ENCODE results near the gene CCNK.

CCNK gene

DNA sequence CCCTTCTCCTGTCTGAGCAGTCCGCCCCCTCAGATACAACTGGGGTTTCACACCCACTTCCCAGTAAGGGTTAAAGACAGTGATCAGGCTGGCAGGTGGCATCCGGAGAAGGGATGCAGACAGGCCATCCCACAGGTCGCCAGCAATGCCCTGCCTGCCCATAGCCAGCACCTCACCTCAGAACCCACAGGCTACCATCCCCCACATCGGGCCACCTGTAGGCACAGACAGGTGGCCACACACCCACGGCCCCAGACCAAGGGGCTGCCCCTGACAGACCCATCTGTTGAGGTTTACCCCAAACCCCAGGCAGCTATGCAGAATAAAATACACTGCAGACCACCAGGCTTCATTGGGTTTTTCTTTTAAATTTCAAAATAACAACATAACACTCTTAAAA lies 57.5 kb downstream of the CCNK start:
- DNase-seq: no peak

DNA sequence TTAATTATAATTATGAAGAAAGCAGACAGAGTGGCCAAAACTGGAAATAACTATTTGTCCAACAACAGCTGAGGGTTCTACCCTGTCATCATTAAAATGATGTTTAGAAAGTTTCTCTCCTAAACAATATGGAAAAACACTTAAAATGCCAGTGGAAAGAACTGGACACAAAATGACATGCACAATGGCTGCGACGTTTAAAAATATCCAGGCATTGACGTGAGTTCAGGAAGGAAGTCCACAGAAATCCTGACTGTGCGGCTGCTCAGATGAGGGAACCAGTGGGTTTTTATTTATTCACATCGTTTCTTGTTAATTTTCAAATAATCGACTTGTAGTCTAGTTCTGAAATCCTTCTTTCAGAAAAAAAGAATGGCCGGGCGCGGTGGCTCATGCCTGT lies 58.3 kb downstream of the CCNK start:
- no peak for DNase-seq

DNA sequence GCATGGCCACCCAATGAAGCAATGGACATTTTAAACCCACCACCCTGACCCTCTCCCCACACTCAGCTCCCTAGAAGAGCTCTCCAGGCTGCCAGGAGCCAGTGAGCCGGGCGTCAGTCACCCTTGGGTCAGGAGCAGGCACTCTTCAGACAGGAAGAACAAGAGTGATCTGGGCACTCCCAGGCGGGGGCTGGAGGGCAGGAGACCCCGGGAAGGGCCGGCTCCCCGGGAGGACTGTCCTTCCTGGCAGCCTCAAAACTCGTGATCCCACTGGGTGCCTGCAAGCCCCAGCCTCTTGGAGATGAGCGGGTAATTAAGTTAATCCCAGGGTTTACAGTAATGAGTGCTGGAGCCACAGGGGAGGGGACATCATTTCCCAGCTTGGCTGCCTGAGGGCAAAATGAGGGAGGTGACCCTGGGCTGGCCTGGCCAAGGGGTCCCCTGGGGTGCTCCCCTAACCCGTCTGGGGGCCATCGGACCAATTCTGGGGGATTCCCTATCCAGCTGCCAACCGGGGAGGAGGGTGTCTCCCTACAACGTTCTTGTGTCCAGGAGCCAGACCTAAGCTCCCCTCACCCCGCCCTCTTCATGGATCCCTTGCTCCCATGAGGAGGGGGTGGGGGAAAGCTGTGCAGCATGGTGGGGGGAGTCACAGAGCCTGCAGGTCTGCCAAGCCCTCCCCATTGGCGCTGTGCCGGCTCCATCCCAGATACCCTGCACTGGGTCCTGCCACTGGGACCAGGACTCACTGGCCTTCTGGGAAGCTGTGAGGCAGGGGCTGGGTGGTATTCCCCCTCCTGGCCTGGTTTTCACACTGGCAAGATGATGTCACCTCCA lies 59.2 kb downstream of the CCNK start:
- no peak for DNase-seq

DNA sequence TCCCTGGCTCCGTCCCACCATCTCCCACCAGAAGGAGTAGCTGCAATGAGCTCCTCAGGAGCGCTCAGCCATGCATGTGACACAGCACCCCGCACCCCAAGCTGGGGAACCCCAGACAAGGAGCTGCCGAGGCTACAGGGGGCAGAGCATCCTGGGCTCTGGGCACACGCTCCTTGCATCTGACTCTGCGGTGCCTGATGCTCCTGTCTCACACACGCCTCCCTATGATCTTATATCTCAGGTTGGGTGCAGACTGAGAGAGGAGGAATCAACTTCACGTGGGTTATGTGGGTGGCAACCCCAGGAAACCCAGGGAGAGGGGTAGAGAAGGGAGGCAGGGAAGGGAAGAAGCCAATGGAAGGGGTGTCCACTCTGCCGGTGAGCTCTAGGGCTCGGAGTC lies 60.0 kb downstream of the CCNK start:
- DNase-seq: no peak

DNA sequence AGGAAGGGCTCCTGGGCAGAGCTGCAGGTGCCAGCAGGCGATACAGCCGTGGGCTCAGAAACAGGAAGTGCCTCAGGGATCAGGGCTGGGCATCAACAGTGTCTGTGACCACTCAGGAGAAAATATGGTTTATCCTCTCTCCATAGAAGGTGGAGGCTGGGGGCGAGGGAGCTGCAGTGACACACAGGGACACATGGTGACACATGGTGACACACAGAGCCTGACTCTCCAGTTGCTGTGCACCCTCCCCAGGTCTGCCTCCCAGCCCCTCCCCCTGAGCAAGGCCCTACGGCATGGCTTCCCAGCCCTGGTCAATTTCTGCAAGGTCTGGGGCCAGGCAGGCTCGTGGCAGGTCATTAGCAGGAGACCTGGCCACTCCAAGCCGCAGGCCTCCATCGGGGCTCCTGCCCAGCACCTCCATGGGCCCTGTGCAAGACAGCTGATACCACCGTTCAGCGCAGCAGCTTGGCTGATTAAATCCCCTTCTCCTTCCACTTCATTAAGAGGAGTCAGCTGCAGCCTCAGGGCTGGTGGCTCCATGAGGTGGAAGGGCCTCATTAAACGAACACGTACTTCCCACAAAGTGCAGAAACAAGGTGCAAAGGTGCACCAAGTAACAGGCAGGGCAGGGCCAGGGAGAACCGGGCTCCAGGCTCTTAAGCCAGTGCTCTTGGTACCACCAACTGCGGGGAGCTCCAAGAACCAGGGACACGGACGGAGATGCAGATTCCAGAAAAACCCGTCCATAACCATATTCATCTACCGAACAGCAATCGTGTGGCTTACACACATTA lies 60.7 kb downstream of the CCNK start:
- DNase-seq: no peak

DNA sequence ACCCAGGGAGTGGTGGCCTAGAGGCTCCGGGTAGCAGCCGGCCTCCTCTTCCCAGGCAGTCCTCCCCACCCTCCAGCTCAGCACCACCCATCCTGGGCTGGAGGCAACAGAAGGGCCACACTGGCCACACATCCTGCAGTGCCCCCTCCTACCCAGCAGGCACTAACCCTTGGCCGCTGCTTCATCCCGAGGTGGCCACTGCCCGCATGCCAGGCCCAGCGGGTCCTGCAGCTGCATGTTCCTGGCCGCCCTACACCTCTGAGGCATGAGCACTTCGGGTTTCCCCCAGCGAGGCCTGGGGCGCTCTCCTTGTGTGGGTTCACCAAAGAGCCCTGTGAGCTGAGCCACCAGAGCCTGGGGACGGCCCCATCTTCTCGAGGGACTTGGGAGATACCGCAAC lies 61.4 kb downstream of the CCNK start:
- no peak for DNase-seq

DNA sequence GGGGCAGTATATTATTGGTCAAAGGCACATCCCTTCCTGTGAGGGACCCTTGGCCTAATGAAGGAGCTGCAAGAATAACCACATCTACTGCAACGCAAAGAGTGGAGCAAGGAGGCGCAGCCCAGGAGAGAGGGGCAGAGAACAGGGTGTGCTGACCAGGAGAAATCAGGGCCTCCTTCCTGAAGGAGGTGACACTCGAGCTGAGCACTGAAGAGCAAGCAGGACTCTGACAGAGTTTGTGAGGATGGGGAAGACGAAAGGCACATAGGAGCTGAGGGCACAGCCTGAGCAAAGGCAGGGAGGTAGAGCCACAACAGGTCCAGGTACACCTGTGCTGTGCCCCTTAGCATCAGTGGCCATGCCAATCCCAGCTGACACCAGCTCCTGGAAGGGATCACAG lies 62.2 kb downstream of the CCNK start:
- DNase-seq: no peak

DNA sequence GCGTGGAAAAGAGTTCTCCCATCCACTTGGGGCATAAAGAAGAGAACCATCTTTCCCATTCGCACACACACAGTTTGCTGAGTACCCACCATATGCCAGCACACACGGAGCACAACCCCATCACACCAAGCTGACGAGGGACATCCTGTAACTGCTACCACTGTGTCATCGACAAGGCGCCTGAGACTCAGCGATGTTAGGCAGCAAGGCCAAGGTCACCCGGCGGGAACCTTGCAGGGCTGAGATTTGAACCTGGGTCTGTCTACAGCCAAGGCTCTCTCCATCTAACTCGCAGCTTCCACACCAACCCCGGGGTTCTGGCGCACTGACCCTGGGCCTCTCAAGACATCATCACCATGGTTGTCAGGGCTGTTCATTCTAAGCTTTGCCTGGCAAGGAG lies 62.8 kb downstream of the CCNK start:
- DNase-seq: no peak

DNA sequence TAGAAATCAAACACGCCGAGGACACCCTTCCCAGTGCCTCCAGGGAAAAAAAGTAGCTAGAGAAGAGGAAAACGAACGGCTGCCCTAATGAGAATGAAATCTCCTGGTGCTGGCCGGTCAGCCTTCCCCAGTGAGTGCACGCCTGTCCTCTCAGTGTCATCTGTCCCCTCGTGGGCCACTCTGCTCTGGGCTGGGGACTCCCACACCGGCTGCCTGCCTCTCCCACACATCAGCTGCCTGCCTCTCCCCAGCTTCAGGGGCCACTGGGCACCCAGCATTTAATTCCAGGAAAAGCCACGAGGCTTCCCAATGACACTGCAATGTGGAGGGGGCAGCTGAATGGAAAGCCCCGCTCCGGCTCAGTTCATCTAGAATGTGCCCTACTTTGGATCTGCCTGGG lies 63.8 kb downstream of the CCNK start:
- no peak for DNase-seq

DNA sequence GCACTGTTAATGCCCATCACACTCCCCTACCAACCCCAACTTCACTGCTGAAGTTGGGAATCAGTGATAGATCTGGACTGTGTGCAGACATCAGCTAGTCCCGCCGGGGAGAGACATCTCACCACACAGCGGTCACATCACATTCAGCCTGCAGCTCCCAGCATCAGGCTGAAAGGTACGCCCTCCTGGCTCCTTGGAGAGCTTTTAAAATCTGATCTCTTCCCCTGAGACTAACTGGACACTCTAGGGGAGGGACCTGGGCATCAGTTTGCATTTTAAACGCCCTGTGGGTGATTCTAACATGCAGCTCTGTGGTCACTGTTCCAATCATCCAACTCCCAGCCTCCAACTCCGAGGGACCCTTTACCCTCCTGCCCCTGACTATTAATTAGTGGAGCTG lies 64.4 kb downstream of the CCNK start:
- DNase-seq: no peak

DNA sequence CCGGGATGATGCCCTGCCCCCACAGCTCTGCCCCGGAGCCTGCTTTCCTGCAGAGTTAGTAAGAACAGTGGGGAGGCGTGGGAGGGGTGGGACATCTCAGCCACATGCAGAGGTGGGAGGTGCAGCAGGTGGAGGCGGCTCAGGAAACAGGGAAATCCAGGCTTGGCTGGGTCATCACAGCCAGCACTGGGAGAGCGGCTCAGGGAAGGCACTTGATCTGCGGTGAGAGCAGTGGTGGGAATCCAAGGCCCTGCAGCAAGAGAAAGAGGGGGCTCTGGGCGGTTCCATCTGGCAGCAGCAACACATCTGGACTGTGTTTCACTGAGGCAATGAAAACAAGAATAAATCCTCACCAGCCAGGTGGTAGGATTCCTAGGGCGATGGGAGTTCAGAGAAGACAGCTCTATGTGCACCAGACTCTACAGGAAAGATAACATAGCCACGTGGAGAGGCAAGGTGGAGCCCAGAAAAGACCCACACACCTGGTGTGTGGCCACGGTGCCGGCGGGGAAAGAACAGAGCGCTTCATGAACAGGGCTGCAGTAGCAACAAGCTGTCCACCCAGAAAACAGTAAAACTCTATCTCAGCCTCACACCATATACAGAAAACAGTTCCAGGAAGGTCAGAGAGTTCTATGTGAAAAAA lies 65.1 kb downstream of the CCNK start:
- no peak for DNase-seq

DNA sequence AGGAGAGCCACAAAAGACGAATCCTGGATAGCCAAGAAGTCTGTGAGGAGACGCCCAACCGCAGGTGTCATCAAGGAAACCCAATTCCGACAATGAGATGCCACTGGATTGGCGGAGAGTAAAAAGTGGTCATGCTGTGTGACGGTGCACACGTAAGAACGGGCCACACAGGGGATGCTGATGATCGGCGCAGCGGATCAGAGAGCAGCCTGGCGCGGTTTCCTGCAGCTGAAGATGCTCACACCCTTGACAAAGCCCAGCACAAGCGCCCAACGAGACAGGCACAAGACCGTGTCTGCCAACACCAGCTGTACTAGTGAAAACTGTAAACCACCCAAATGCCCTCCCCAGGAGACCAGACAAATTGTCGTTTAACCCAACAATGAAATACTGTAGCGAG lies 67.0 kb downstream of the CCNK start:
- DNase-seq: no peak

DNA sequence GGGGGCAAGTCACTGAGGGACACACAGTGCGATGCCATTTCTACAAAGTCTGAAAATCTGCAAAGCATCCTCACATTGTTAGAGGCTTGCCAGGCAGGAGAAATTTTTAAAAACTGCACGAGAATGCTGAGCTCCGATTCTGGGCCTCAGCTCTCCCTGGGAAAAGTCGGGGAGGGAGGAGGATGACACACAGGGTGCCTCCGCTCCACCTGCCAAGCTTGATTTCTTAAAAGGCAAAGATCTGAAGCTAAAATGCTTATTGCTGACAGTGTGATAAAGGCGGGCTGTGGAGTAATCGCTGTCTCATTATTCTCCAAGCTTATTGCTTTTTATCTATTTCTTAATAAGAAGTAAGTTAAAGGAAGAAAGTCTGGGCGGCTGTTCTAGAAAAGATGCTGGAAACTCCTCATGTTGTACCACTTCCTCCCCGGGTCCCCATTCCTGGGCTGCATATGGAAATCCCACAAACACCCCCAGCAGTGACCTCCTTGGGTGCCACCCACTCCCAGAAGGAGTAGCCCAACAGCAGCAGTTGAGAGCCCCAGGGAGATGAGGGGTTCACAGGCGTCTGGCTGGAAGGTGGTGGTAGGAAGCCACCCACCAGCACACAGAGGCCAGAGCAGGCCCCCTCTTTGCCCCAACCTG lies 67.8 kb downstream of the CCNK start:
- no peak for DNase-seq

DNA sequence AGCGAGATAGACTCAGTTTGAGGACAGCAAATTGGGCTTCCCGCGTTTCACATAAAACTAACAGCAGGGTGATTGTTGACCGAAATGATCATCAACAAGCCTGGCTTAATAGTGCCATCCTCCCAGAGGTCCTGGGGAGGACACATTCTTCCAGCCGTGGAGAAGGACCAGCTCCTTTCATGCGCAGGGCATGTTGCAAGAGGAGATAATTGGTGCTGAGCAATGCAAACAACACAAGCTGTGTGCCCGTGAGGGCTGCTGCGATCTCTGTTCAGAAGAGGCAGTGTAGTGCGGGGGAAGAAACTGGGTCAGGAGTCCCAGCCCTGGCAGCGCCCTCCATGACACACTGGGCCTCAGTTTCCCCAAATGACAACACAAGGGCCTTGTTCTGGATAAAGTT lies 68.5 kb downstream of the CCNK start:
- no peak for DNase-seq

DNA sequence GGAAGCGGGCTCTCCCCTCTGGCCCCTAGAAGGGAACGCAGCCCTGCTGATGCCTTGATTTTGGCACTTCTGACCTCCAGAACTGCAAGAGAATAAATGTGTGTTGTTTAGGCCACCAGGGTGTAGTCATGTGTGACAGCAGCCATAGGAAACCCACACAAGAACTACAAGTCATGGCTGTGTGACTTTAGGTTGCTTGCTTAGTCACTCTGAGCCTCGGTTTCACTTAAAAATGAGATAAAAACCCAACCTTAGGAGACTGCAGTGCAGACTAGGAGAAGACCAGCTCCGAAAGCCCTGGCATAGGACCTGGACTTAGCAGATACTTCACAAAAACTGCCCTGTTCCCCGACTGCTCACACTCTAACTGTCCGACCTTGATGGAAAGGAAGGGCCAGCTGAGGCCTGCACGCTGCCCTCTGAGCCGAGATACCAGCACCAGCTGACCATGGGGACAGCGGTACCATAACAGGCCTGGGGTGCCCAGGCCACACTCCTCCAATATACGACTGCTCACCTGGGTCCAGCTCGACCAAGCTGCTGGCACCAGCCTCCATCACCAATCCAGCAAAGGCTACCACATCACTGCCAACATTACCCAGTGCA lies 69.3 kb downstream of the CCNK start:
- DNase-seq: no peak

DNA sequence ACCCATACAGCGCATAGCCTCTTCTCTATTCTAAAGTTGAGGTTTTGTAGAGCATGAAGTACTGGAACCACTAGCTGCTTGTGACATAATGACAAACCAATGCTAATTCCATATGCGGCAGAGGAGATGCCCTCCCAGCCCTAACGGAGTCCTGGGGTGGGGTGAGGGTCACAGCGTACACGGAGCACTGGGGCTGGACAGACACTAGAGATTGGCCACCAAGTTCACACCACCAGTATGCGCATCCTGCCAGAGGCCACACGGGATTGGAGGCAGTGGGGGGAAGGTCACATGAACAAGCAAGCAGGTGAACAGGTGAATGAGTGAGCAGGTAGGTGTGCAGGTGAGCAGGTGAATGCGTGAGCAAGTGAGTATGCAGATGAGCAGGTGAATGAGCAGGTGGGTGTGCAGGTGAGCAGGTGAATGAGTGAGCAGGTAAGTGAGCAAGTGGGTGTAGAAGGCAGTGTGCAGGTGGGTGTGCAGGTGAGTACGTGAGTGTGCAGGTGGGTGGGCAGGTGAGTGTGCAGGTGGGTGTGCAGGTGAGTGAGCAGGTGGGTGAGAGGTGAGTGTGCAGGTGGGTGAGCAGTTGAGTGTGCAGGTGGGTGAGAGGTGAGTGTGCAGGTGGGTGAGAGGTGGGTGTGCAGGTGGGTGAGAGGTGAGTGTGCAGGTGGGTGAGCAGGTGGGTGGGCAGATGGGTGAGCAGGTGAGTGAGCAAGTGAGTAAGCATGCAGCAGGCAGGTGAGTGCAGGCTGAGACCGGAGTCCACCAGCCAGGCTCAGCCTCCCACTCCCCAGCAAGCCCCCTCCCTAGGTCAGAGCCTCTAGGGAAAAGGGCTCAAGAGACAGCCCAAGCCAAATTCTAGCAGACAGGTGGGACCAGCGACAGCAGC lies 70.1 kb downstream of the CCNK start:
- DNase-seq: no peak

DNA sequence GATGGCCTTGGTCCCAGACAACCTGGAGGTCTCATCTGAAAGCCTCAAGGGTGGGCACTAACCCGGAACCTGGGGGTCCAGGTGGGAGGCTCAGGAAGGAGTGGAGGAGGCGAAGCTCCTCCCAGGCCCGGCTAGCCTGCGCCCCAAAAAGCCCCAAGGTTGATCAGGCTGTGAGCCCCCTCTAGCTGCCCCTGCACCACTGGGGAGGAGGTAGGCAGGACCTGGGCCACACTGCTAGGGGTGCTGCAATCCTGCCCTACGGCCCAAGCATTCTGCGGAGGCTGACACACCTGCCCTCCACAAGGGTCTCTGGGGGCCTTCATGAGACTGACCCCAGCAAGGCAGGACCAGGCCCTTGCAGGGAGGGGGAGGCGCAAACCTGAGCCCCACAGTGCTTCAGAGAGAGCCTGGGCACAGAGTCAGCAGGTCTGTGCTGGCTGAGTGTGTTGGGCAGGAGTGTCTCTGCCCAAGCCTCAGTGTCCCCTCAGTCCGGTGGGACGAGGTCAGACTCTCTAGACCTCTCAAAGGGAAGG lies 70.9 kb downstream of the CCNK start:
- no peak for DNase-seq

DNA sequence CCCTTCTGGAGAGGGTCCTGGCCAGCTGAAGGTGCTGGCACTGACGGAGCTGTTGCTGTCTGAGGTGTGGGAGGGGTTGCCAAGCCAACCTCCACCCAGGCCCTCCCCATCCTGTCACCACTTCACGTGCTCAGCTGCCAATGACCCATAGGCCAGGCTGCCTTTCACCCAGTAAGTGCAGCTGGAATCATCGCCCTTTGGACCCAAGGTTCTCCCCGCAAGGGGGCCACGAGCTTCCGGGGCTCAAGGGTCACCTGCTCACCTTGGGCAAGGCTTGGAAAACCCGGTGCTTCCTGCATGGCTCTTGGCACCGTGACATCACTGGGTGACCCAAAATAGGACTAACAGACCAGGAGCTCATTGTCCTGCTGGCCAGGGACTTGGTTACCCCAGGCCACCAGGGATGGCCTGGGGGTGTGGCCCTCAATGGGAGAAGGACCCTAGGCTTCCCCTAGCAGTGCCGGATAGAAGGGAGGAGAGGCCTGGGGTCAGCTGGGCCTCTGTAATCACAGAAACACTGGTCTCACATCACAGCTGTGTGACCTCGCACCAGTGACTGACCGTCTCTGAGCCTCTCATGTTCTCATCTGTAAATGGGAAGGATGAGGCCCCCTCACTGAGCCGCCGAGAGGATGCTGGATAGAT lies 71.5 kb downstream of the CCNK start:
- DNase-seq: no peak

DNA sequence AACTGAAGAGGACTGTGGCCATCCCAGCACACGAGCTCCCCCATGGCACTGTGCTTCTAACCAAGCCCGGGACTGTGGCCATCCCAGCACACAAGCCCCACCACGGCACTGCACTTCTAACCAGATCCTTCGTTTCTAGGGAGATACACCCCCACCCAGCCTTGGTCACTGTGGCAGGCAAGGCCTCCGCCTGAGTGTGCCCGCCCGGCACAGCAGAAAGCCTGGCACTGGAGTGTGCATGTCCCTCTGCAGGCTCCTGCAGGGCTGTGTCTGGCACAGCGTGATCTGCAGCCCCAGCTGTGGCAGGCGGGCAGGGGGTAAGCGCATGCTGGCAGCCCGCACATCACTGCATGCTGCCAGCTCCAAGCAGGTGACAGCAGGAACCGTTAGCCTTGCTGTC lies 73.0 kb downstream of the CCNK start:
- no peak for DNase-seq

DNA sequence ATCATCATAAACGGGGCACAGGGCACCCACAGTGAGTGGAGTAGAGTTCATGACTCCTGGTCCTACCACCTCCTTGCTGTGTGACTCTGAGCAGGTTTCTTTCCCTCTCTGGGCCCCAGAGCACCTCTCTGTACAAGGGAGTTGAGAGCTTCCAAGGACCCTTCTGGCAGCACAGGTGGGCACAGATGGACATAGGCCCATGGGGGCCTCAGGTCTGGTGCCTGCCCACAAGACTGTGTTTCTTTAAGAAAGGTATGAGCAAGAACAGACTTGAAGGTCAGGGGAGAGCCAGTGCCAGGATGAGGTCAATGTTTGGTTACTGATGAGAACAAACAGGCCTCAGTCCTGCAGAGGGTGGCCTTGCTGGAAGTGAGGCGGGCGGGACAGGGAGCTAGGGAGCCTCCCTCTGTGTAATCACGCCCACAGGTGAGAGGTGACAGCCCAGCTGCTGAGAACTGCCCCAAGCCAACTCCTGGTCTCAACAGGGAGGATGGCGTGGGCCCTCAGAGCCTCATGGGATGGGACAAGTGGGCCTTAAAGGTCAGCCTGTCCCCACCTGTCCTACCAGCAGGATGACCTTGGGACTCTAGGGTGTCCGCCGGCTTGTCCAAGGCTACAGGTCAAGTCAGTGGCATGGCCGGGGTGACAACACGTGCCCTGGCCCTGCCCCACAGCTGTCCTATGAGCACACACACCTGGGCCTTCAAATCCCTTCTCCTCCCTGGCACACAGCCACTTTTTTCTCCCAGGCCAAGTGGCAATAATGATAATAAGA lies 73.7 kb downstream of the CCNK start:
- no peak for DNase-seq

Measured in stimulated activated CD4-positive, alpha-beta T cell treated with anti-CD3 and anti-CD28 coated beads, Interleukin-2, amount 100 ng/mL, for 48 hours (primary cell).